Panc1 (cell line): ENCODE measurements around the gene CEP170. TPM values are rescaled to one million over a fixed set of nuclear protein-coding genes. Genes with fewer than 3 reads are reported as not detected.

Source experiments
- ATAC-seq: fragments of 200-7000 bp; cut with Tn5 transposase; 2 replicates; pipeline ENCODE4 v1.9.1; 2020; ENCODE audit warnings: mild to moderate bottlenecking, moderate library complexity
- Bru-seq: library from RNA; stranded (reverse); fragments of 400-500 nt; gene quantifications from one replicate; lab custom pipeline; 2021; lab: Mats Ljungman, UMichigan
- BruChase-seq, 2 experiments: library from RNA; stranded (reverse); fragments of 400-500 nt; gene quantifications; one replicate each; lab custom pipeline; 2021; lab: Mats Ljungman, UMichigan
- BruUV-seq: library from RNA; stranded (reverse); fragments of 400-500 nt; replicated peaks from 2 replicates; lab custom pipeline; 2021; lab: Mats Ljungman, UMichigan
- CTCF ChIA-PET: fragments of 300-600 bp; sonication (Branson Sonifier 250); formaldehyde crosslinking; loops from one replicate; lab custom pipeline; 2022; ENCODE audit warnings: antibody characterized with exemption; lab: Charles Lee
- POLR2A ChIA-PET: fragments of 300-600 bp; sonication (Branson Sonifier 250); formaldehyde crosslinking; loops from one replicate; lab custom pipeline; 2022; ENCODE audit warnings: antibody characterized with exemption; lab: Charles Lee
- DNase-seq: peaks from one replicate; pipeline ENCODE4 v3.0.0-alpha.2; 2010; ENCODE audit warnings: low read depth, low spot score
- H3K27ac ChIP-seq: 2 replicates; pipeline ENCODE4 v1.5.1; 2011; ENCODE audit warnings: mild to moderate bottlenecking, low read length, inconsistent platforms
- H3K27me3 ChIP-seq: fragments of 200-500 bp; sonication (Bioruptor generic); 2 replicates; pipeline ENCODE4 v1.6.0; 2014; ENCODE audit warnings: low read length, inconsistent platforms; ENCODE audit not compliant: control insufficient read depth, insufficient read depth
- H3K36me3 ChIP-seq: fragments of 200-500 bp; sonication (Bioruptor generic); 2 replicates; pipeline ENCODE4 v1.5.1; 2014; ENCODE audit warnings: inconsistent platforms, mild to moderate bottlenecking, low read length, moderate library complexity; ENCODE audit not compliant: control insufficient read depth, insufficient read depth
- H3K4me1 ChIP-seq: 2 replicates; pipeline ENCODE4 v1.5.1; 2011; ENCODE audit warnings: inconsistent platforms, mild to moderate bottlenecking, low read length, moderate library complexity; ENCODE audit not compliant: control insufficient read depth, insufficient read depth
- H3K4me3 ChIP-seq, 2 experiments: 2 replicates each; pipeline ENCODE4 v1.5.1; 2011 to 2012; ENCODE audit warnings: low read depth in 2 of 2, low read length in 2 of 2, mild to moderate bottlenecking in 2 of 2, inconsistent platforms in 1 of 2, moderate library complexity in 1 of 2
- H3K9me3 ChIP-seq: fragments of 200-500 bp; sonication (Bioruptor generic); 2 replicates; pipeline ENCODE4 v1.5.1; 2014; ENCODE audit warnings: low read depth, mild to moderate bottlenecking, inconsistent platforms, low read length, moderate library complexity; ENCODE audit not compliant: control insufficient read depth, insufficient read depth
- POLR2AphosphoS5 ChIP-seq: IDR thresholded peaks from 2 replicates; pipeline ENCODE4 v1.6.1; 2012; ENCODE audit warnings: mild to moderate bottlenecking, low read depth, low read length, moderate library complexity
- SIN3A ChIP-seq: IDR thresholded peaks from 2 replicates; pipeline ENCODE4 v1.6.1; 2012; ENCODE audit warnings: low read depth, mild to moderate bottlenecking, low read length, moderate library complexity, borderline replicate concordance; ENCODE audit not compliant: insufficient read depth
- TCF7L2 ChIP-seq: IDR thresholded peaks from 2 replicates; pipeline ENCODE4 v1.6.1; 2011; ENCODE audit warnings: mild to moderate bottlenecking, low read depth, low read length, inconsistent platforms
- in situ Hi-C: cut with HindIII; loops from 2 replicates; pipeline ENCODE4 v1.10.0; 2016; ENCODE audit warnings: low sequenced_read_pairs, low pct_unique_long_range_greater_than_20kb
- intact Hi-C: fragments of 100-400 bp; cut with micrococcal nuclease; formaldehyde crosslinking; loops from one replicate; pipeline ENCODE4 v1.10.0; 2022; ENCODE audit not compliant: unreplicated experiment
- long read RNA-seq: library from polyadenylated mRNA; unstranded; transcript quantifications from one replicate; pipeline ENCODE4 v2.0.0, GENCODE V29; 2021; ENCODE audit not compliant: unreplicated experiment
- polyA plus RNA-seq: library from polyadenylated mRNA; unstranded; fragments of >200 nt; gene quantifications from one replicate; pipeline ENCODE4 v1.2.1, GENCODE V29; 2012; ENCODE audit warnings: missing spikeins; ENCODE audit not compliant: insufficient read length
- total RNA-seq: library from RNA; stranded (reverse); gene quantifications from one replicate; pipeline ENCODE4 v1.2.1, GENCODE V29; 2021; ENCODE audit not compliant: unreplicated experiment
- TF ChIP-seq, protein P1 (sequence below): fragments of 450-650 bp; IDR thresholded peaks from 2 replicates; pipeline ENCODE4 v1.5.1; 2017; ENCODE audit warnings: mild to moderate bottlenecking
- TF ChIP-seq, protein P2 (sequence below), 2 experiments: IDR thresholded peaks; 2 replicates each; pipeline ENCODE4 v1.6.1; 2011 to 2012; ENCODE audit warnings: low read depth in 2 of 2, control low read depth in 1 of 2, low read length in 1 of 2, mild to moderate bottlenecking in 1 of 2, moderate library complexity in 1 of 2; ENCODE audit not compliant: insufficient read depth in 1 of 2

CEP170 gene
- total RNA-seq (89.3 TPM), Bru-seq, nascent RNA (percentile 95 among the genes with signal in this experiment), BruChase-seq, experiment 1, labeled RNA remaining after a 2-hour chase (percentile 91 among the genes with signal in this experiment), BruChase-seq, experiment 2, labeled RNA remaining after a 6-hour chase (percentile 84 among the genes with signal in this experiment)
- polyA plus RNA-seq = 57.9 TPM
- long read RNA-seq, partial matches to known transcripts = 76 of 92 reads
- long read RNA-seq, other reads (novel, unspliced or antisense) = 16 of 92 reads

DNA sequence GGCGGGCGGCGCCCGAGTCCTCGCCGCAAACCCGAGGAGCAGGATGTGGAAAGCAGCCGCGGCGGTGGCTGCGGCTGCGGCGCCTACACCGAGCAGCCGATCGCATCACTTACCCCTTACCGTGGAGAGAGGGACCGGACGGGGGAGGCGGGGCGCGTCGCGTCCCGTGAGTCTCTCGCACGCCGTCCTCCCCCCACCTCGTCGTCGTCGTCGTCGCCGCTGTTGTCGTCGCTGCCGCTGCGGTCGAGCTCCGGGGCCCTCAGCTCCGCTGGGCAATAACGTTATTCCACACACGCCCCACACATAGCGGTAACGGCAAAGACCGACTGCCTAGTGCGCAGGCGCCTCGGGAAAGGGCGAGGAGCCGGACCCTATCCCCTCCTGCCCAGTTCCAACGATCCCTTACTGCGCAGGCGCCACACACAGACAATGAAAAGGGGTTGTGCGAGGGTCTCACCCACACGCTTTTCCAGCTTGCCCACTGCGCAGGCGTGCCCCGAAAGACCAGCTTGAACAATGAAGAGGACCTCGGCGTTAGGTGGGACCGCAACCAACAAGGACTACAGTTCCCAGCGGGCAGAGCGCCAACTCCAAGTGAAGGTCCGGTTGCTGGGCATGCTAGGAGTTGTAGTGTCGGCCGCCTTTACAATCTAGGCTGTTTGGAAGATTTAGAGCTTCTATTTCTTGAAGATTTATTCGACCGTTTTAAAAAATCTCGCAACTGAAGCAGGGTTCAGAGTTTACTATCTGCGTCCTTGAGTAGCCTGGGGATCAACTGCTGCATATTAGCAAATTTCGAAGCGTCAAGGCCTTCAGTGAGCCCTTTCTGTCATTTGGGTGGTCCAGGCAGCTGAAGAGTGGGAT, at the start of gene CEP170:
Gene CEP170, minus strand, starts transcription at position 355 of the 864 bp plus-strand sequence. CDS start 30,001 bp downstream, outside the sequence.
- intact Hi-C loops = no loop called here
- CTCF ChIA-PET = interaction anchor here (0.5 kb wide), 1 partner anchor 68 kb away, joined by 3 read pairs; no protein-coding TSS in a partner anchor
- peak; percentile 89 for DNase-seq

DNA sequence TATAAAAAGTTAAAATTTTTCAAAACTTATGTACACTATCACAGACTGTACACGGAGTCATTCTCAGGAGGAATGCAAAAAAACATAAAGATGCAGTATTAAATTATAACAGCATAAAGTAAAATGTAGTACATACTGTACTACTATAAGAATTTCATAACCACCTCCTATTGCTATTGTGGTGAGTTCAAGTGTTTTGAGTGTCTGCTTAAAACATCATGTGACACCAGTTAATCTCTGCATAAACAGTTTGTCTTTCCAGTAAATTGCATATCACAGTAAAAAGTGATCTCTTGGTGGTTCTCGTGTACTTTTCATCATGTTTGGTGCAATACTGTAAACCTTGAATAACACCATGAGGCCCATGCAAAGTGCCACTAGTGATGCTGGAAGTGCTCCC, 46.0 kb upstream of the CEP170 start:
- no peaks in the 10 kb centered on the region for H3K4me1 ChIP-seq
- no TSS peak for BruUV-seq
- TF ChIP-seq SIN3A (no peak), POLR2AphosphoS5 (no peak), TCF7L2 (no peak)
- TF ChIP-seq, protein P1, sequence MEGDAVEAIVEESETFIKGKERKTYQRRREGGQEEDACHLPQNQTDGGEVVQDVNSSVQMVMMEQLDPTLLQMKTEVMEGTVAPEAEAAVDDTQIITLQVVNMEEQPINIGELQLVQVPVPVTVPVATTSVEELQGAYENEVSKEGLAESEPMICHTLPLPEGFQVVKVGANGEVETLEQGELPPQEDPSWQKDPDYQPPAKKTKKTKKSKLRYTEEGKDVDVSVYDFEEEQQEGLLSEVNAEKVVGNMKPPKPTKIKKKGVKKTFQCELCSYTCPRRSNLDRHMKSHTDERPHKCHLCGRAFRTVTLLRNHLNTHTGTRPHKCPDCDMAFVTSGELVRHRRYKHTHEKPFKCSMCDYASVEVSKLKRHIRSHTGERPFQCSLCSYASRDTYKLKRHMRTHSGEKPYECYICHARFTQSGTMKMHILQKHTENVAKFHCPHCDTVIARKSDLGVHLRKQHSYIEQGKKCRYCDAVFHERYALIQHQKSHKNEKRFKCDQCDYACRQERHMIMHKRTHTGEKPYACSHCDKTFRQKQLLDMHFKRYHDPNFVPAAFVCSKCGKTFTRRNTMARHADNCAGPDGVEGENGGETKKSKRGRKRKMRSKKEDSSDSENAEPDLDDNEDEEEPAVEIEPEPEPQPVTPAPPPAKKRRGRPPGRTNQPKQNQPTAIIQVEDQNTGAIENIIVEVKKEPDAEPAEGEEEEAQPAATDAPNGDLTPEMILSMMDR = no peak
- TF ChIP-seq, protein P2, sequence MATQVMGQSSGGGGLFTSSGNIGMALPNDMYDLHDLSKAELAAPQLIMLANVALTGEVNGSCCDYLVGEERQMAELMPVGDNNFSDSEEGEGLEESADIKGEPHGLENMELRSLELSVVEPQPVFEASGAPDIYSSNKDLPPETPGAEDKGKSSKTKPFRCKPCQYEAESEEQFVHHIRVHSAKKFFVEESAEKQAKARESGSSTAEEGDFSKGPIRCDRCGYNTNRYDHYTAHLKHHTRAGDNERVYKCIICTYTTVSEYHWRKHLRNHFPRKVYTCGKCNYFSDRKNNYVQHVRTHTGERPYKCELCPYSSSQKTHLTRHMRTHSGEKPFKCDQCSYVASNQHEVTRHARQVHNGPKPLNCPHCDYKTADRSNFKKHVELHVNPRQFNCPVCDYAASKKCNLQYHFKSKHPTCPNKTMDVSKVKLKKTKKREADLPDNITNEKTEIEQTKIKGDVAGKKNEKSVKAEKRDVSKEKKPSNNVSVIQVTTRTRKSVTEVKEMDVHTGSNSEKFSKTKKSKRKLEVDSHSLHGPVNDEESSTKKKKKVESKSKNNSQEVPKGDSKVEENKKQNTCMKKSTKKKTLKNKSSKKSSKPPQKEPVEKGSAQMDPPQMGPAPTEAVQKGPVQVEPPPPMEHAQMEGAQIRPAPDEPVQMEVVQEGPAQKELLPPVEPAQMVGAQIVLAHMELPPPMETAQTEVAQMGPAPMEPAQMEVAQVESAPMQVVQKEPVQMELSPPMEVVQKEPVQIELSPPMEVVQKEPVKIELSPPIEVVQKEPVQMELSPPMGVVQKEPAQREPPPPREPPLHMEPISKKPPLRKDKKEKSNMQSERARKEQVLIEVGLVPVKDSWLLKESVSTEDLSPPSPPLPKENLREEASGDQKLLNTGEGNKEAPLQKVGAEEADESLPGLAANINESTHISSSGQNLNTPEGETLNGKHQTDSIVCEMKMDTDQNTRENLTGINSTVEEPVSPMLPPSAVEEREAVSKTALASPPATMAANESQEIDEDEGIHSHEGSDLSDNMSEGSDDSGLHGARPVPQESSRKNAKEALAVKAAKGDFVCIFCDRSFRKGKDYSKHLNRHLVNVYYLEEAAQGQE (IDR thresholded peaks at IDR 0.05; ENCODE audit: insufficient read depth in 1 of 2, low read depth in 2 of 2, low read length in 1 of 2) = no peak
- no peaks in the 10 kb centered on the region for H3K9me3 ChIP-seq
- intact Hi-C loops = no loop called here
- ChIA-PET CTCF (no interaction called here), POLR2A (no interaction called here)
- ATAC-seq (no peak), DNase-seq (no peak)
- H3K27ac ChIP-seq = no peak overlapping the region
- no peaks in the 10 kb centered on the region for H3K36me3 ChIP-seq
- in situ Hi-C loops = no loop called here
- no peak overlapping the region for H3K4me3 ChIP-seq
- no peaks in the 10 kb centered on the region for H3K27me3 ChIP-seq

More for the DNA sequence above, at the start of gene CEP170:
- peak within 1 kb of the TSS; percentile 92 to 97 for H3K4me3 ChIP-seq
- peak; percentile 80 for TF ChIP-seq POLR2AphosphoS5
- TF ChIP-seq, protein P2 (IDR thresholded peaks at IDR 0.05; ENCODE audit: insufficient read depth in 1 of 2, low read depth in 2 of 2, low read length in 1 of 2) = 0 out of 4 replicates have a peak, but pooled peaks of 1 of the 2 experiments have one; percentile 11
- TF ChIP-seq, protein P1 = no peak
- no peak for TF ChIP-seq TCF7L2
- TF ChIP-seq SIN3A = peak; percentile 87; the same call in 1 of the 2 replicates
- no TSS peak for BruUV-seq
- POLR2A ChIA-PET = interaction anchor here (0.6 to 1.0 kb wide), 2 partner anchors 12 to 46 kb away, joined by 3 read pairs; no protein-coding TSS in a partner anchor
- in situ Hi-C loops = no loop called here
- H3K27me3 ChIP-seq = no peaks in the 10 kb centered on the region
- H3K36me3 ChIP-seq = peaks cover 4% of the 10 kb centered on the region
- H3K4me1 ChIP-seq = peaks cover 14% of the 10 kb centered on the region
- peak within 1 kb of the TSS; percentile 97 for H3K27ac ChIP-seq
- H3K9me3 ChIP-seq = no peaks in the 10 kb centered on the region
- ATAC-seq = peak; percentile 80
